Measurements from ENCODE around the gene MICU1. TPM values are rescaled to one million over a fixed set of nuclear protein-coding genes. Genes with fewer than 3 reads are reported as not detected.
"Not testable (repeated sequence)": the region's sequence is repeated elsewhere in the genome, so short reads cannot be mapped to it uniquely, and the experiment has no call there.

MICU1 gene
- total RNA-seq, 4 donors from 2014 or later, result 24.4 to 195 (median 66.9) TPM

GRCh38 chr10:72414642-72415041, 211.2 kb downstream of the MICU1 start:
- DNase-seq, result no peak
- no peaks in the 10 kb centered on the region for H3K36me3 ChIP-seq
- H3K27ac ChIP-seq, result no peak overlapping the region
- intact Hi-C loops (cut with DNase I; ENCODE audit: low total_unique reads), result no loop called here
- H3K4me1 ChIP-seq, result no peaks in the 10 kb centered on the region
- no peaks in the 10 kb centered on the region for H3K27me3 ChIP-seq
- no peak overlapping the region for H3K4me3 ChIP-seq
- peaks cover 0 to 5% of the 10 kb centered on the region in 2 donors for H3K9me3 ChIP-seq
- no peak for TF ChIP-seq POLR2A (IDR thresholded peaks at IDR 0.05)
- TF ChIP-seq, protein P1, sequence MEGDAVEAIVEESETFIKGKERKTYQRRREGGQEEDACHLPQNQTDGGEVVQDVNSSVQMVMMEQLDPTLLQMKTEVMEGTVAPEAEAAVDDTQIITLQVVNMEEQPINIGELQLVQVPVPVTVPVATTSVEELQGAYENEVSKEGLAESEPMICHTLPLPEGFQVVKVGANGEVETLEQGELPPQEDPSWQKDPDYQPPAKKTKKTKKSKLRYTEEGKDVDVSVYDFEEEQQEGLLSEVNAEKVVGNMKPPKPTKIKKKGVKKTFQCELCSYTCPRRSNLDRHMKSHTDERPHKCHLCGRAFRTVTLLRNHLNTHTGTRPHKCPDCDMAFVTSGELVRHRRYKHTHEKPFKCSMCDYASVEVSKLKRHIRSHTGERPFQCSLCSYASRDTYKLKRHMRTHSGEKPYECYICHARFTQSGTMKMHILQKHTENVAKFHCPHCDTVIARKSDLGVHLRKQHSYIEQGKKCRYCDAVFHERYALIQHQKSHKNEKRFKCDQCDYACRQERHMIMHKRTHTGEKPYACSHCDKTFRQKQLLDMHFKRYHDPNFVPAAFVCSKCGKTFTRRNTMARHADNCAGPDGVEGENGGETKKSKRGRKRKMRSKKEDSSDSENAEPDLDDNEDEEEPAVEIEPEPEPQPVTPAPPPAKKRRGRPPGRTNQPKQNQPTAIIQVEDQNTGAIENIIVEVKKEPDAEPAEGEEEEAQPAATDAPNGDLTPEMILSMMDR (IDR thresholded peaks at IDR 0.05), result no peak

DNA sequence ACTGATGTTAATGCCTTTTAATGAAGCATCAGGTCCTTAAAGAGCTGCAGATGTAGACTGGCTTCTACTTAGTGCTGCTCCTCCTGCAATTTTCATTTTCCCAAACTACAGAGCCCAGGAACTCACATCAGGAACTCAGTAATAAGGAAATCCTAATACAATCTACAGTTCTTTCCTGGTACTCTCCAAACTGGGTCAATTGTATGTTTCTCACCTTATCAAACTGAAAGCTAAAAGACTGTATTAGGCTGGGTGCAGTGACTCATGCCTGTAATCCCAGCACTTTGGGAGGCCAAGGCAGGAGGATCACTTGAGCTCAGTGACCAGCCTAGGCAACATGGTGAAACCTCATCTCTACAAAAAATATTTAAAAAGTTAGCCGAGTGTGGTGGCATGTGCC, 216.7 kb downstream of the MICU1 start:
- no peak for DNase-seq
- Histone ChIP-seq H3K27ac (no peak overlapping the region), H3K4me3 (no peak overlapping the region), H3K9me3 (peaks cover 0 to under 1% of the 10 kb centered on the region in 2 donors), H3K27me3 (no peaks in the 10 kb centered on the region), H3K36me3 (no peaks in the 10 kb centered on the region), H3K4me1 (no peaks in the 10 kb centered on the region)
- intact Hi-C loops (cut with DNase I; ENCODE audit: low total_unique reads), result no loop called here
- TF ChIP-seq, protein P1 (IDR thresholded peaks at IDR 0.05), result no peak

GRCh38 chr10:72407927-72408600, 217.8 kb downstream of the MICU1 start:
- intact Hi-C loops (cut with DNase I; ENCODE audit: low total_unique reads), result no loop called here
- TF ChIP-seq, protein P1 (IDR thresholded peaks at IDR 0.05), result no peak
- TF ChIP-seq POLR2A (IDR thresholded peaks at IDR 0.05), result no peak
- no peaks in the 10 kb centered on the region for H3K4me1 ChIP-seq
- H3K4me3 ChIP-seq, result no peak overlapping the region
- H3K9me3 ChIP-seq, result no peaks in the 10 kb centered on the region
- no peaks in the 10 kb centered on the region for H3K27me3 ChIP-seq
- no peak overlapping the region for H3K27ac ChIP-seq
- H3K36me3 ChIP-seq, result no peaks in the 10 kb centered on the region
- DNase-seq, result no peak

- Histone ChIP-seq H3K4me1 (no peaks in the 10 kb centered on the region), H3K9me3 (no peaks in the 10 kb centered on the region), H3K27ac (no peak overlapping the region), H3K36me3 (no peaks in the 10 kb centered on the region), H3K4me3 (no peak overlapping the region), H3K27me3 (no peaks in the 10 kb centered on the region)
- DNase-seq, result no peak
- intact Hi-C loops (cut with DNase I; ENCODE audit: low total_unique reads), result no loop called here
- TF ChIP-seq, protein P1 (IDR thresholded peaks at IDR 0.05), result no peak
- TF ChIP-seq POLR2A (IDR thresholded peaks at IDR 0.05), result no peak
Measured at GRCh38 chr10:72407471-72407870, 218.4 kb downstream of the MICU1 start.

DNA sequence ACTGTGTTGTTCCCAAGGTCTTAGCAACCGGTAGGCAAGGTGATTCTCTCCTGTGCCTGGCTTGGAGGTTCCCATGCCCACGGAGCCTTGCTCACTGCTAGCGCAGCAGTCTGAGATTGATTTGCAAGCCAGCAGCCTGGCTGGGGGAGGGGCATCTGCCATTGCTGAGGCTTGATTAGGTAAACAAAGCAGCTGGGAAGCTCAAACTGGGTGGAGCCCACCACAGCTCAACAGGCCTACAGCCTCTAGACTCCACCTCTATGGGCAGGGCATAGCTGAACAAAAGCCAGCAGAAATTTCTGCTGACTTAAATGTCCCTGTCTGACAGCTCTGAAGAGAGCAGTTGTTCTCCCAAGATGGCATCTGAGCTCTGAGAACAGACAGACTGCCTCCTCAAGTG, 230.3 kb downstream of the MICU1 start:
- H3K9me3 ChIP-seq; H3K36me3 ChIP-seq; H3K4me1 ChIP-seq; DNase-seq; intact Hi-C loops (cut with DNase I; ENCODE audit: low total_unique reads); H3K27ac ChIP-seq; H3K27me3 ChIP-seq; H3K4me3 ChIP-seq: not testable (repeated sequence)

GRCh38 chr10:72392571-72392970, 233.3 kb downstream of the MICU1 start:
- Histone ChIP-seq H3K9me3 (no peaks in the 10 kb centered on the region), H3K4me3 (no peak overlapping the region), H3K27ac (no peak overlapping the region), H3K36me3 (no peaks in the 10 kb centered on the region), H3K27me3 (no peaks in the 10 kb centered on the region), H3K4me1 (no peaks in the 10 kb centered on the region)
- DNase-seq, result no peak
- TF ChIP-seq POLR2A (IDR thresholded peaks at IDR 0.05), result no peak
- TF ChIP-seq, protein P1 (IDR thresholded peaks at IDR 0.05), result no peak
- intact Hi-C loops (cut with DNase I; ENCODE audit: low total_unique reads), result no loop called here
